ENCODE results near the gene EVX2. TPM values are rescaled to one million over a fixed set of nuclear protein-coding genes. Genes with fewer than 3 reads are reported as not detected.

Gene EVX2
- total RNA-seq, 2 donors from 2014 or later: not detected

DNA sequence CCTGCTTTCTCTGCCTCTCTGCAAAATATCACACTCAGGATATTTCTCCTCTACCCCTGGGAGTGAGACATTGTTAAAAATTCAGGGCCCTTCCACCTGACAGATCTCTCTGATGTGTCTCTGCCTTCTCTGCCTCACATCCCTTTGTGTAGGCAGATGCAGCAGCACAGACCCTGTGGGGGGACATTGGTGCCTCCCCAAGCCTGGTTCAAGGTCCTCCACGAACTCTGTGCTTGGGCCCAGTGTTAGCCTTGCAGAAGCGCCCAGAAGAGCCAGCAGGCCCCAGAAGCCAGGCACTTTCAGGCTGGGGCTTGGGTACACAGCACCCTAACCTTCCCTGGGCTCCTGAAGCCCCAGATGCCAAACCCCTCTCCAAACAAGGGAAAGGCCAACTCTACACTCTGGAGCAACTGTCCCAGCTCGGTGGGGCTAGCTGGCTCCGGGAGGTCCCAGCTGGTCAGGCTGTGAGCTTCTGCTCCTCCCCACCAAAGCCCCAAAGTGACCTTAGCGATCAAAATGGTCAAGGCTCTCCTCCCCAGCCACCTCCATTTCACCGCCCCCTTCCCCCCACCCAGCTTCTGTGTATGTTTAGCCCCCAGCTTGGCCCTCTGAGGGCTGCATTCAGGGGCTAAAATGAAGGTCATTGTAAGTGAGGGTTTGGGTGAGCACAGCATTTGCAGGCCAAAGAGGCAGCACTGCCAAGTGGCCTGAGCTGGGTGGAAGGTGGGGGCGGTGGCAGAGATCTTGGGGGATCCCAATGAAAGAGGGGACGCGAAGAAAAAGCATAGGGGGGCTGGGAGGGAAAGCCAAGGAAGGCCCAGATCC lies 41.4 kb upstream of the EVX2 start:
- H3K9me3 Mint-ChIP-seq: no peaks in the 10 kb centered on the region
- no peak overlapping the region for H3K4me3 Mint-ChIP-seq
- H3K36me3 Mint-ChIP-seq (ENCODE audit: low read depth): peaks cover 9% of the 10 kb centered on the region
- H3K27me3 Mint-ChIP-seq: peaks cover 62% of the 10 kb centered on the region
- no peak overlapping the region for H3K27ac Mint-ChIP-seq
- ATAC-seq (replicated peaks): no peak
- no peaks in the 10 kb centered on the region for H3K4me1 Mint-ChIP-seq

DNA sequence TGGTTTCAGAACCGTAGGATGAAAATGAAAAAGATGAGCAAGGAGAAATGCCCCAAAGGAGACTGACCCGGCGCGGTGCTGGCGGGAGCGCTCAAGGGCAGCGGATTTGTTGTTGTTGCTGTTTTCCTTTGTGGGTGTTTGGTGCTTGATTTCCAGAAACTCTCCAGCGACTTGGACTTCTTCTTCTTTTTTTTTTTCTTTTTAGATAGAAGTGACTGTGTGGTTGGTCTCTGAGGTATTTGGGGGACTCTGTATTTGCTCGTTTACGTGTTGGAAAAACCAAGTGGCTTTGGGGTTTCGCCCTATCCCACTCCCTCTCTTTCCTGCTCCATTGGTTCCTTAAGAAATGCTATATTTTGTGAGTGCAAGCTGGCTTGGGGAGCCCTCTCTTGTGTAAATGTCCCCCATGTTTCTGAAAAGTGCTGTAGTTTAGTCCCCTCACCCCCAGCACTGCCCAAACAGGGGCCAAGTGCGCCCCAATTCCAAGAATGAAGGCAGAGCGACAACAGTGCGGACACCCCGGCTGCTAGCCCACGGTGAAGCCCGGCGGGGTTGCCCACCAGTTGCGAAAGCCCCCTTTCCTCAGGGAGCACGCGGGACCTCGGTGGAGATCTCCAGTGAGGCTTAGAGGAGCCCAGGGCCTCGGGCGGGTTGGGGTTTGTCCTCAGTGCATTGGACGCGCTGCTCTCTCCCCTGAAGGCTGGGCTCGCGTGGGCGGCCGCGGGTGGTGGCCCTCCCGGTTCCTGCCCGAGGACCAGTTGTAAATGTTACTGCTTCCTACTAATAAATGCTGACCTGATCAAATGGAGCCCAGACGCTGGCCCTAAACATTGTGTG lies 40.6 kb upstream of the EVX2 start:
- peaks cover 15% of the 10 kb centered on the region for H3K36me3 Mint-ChIP-seq (ENCODE audit: low read depth)
- ATAC-seq (replicated peaks): no peak
- H3K4me3 Mint-ChIP-seq: peak overlapping the region; percentile 12
- no peak overlapping the region for H3K27ac Mint-ChIP-seq
- peaks cover 70% of the 10 kb centered on the region for H3K27me3 Mint-ChIP-seq
- H3K9me3 Mint-ChIP-seq: no peaks in the 10 kb centered on the region
- H3K4me1 Mint-ChIP-seq: no peaks in the 10 kb centered on the region

DNA sequence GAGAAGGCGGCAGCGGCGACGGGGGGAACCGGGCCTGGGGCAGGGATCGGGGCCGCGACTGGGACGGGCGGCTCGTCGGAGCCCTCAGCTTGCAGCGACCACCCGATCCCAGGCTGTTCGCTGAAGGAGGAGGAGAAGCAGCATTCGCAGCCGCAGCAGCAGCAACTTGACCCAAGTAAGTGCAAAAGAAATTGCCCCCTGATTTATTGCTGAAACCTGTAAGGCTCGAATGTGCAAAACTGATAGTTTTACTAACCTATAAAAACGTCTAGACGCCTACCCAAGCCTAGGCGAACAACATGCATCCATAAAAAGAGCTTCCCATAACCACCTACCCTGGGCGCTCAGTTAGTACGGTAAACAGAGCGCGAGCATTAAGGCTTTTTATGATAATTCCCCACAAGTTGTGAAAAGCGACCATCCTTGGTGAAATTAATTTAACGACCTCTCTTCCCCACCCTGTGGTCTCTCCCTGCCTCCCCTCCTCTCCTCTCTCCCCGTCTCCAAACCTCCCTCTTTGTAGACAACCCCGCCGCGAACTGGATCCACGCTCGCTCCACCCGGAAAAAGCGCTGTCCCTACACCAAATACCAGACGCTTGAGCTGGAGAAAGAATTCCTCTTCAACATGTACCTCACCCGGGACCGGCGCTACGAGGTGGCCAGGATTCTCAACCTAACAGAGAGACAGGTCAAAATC lies 39.8 kb upstream of the EVX2 start:
- peaks cover 14% of the 10 kb centered on the region for H3K36me3 Mint-ChIP-seq (ENCODE audit: low read depth)
- H3K9me3 Mint-ChIP-seq: no peaks in the 10 kb centered on the region
- ATAC-seq (replicated peaks): no peak
- H3K4me1 Mint-ChIP-seq: peaks cover 5% of the 10 kb centered on the region
- H3K27ac Mint-ChIP-seq: no peak overlapping the region
- peak overlapping the region; percentile 12 for H3K4me3 Mint-ChIP-seq
- H3K27me3 Mint-ChIP-seq: peaks cover 70% of the 10 kb centered on the region

DNA sequence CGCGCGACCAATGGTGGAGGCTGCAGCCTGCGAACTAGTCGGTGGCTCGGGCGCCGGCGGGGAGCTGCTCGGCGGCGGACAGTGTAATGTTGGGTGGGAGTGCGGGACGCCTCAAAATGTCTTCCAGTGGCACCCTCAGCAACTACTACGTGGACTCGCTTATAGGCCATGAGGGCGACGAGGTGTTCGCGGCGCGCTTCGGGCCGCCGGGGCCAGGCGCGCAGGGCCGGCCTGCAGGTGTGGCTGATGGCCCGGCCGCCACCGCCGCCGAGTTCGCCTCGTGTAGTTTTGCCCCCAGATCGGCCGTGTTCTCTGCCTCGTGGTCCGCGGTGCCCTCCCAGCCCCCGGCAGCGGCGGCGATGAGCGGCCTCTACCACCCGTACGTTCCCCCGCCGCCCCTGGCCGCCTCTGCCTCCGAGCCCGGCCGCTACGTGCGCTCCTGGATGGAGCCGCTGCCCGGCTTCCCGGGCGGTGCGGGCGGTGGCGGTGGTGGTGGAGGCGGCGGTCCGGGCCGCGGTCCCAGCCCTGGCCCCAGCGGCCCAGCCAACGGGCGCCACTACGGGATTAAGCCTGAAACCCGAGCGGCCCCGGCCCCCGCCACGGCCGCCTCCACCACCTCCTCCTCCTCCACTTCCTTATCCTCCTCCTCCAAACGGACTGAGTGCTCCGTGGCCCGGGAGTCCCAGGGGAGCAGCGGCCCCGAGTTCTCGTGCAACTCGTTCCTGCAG lies 39.1 kb upstream of the EVX2 start, which contains the start of gene HOXD9:
Gene HOXD9, plus strand, starts transcription at position 37 of the 728 bp plus-strand sequence. Its CDS starts 50 bp downstream, at position 87.
- H3K4me3 Mint-ChIP-seq: peak within 1 kb of the TSS; percentile 12
- H3K9me3 Mint-ChIP-seq: no peaks in the 10 kb centered on the region
- H3K27me3 Mint-ChIP-seq: peaks cover 70% of the 10 kb centered on the region
- H3K4me1 Mint-ChIP-seq: peaks cover 8% of the 10 kb centered on the region
- H3K27ac Mint-ChIP-seq: no peak within 1 kb of the TSS
- H3K36me3 Mint-ChIP-seq (ENCODE audit: low read depth): peaks cover 7% of the 10 kb centered on the region
- ATAC-seq (replicated peaks): no peak

DNA sequence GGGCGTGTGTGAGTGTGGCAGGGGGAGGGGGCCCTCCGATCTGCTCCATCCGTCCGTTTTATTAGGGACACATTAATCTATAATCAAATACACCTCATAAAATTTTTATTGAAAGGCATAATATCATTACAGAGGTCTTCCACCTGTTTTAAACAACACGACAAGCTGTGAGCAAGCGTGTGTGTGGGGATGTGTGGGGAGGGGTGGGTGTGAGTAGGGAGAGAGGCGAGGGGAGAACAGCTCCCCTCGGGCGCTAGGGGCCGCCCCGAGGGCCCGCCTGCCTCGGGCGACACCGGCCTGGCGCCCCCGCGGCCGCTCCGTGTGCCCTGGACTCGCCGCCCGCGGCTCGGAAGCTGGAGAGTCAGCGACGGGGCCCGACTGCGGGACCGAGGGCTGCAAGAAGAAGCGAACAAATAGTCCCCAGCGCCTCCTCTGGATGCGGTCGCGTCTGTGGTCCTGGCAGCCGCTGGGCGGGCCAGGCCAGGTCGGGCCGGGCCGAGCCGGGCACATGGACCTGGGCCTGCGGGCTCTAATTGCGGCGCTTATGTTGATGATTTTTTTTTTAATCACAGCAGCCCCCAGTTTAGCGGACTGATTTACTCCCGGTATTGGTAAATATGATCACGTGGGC lies 38.4 kb upstream of the EVX2 start:
- Mint-ChIP-seq H3K4me3 (no peak overlapping the region), H3K9me3 (no peaks in the 10 kb centered on the region), H3K36me3 (ENCODE audit: low read depth) (peaks cover 7% of the 10 kb centered on the region), H3K27ac (no peak overlapping the region), H3K27me3 (peaks cover 69% of the 10 kb centered on the region), H3K4me1 (peaks cover 8% of the 10 kb centered on the region)
- no peak for ATAC-seq (replicated peaks)

DNA sequence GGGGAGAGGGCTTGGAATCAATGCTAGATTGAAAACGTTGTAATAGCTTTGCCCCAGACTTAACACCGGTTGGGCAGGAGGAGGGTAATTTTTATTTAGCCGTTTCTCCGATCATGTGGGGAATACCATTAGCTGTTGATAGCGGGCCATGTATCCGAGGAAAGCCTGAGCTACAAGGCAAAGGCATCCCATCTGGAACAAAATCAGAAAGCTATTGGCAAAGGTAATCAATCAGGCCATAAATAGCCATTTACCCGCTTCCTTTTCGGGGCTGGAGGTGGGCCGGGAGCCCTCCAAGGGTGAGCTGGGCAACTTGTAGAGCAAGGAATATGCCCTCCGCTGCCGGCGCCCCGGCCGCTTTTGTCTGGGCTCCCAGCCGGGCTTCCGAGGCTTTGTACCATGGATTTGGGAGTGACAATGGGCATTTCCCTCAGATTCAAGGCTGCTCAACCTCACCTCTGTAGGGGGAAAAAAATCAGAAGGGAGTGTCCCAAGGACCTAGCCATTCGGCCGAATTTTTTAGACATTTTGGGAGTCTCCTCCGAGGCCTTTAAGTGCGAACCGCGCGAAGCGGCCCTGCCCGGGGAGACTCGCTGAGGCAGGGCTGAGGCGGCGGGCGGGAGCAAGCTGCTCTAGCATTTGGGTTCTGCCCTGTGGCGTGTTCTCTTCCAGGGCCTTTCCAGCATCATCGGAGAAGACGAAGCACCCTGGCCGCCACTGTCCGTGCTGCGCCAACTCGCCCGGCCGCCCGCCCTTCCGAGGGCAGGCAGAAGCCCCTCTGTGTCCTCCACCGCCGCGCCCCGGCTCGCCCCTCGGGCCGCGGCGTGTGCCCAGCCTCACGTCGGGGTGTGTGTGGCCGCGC lies 37.7 kb upstream of the EVX2 start:
- ATAC-seq (replicated peaks): no peak
- H3K9me3 Mint-ChIP-seq: no peaks in the 10 kb centered on the region
- no peak overlapping the region for H3K27ac Mint-ChIP-seq
- H3K4me3 Mint-ChIP-seq: no peak overlapping the region
- H3K27me3 Mint-ChIP-seq: peaks cover 72% of the 10 kb centered on the region
- H3K36me3 Mint-ChIP-seq (ENCODE audit: low read depth): peaks cover 7% of the 10 kb centered on the region
- peaks cover 8% of the 10 kb centered on the region for H3K4me1 Mint-ChIP-seq

DNA sequence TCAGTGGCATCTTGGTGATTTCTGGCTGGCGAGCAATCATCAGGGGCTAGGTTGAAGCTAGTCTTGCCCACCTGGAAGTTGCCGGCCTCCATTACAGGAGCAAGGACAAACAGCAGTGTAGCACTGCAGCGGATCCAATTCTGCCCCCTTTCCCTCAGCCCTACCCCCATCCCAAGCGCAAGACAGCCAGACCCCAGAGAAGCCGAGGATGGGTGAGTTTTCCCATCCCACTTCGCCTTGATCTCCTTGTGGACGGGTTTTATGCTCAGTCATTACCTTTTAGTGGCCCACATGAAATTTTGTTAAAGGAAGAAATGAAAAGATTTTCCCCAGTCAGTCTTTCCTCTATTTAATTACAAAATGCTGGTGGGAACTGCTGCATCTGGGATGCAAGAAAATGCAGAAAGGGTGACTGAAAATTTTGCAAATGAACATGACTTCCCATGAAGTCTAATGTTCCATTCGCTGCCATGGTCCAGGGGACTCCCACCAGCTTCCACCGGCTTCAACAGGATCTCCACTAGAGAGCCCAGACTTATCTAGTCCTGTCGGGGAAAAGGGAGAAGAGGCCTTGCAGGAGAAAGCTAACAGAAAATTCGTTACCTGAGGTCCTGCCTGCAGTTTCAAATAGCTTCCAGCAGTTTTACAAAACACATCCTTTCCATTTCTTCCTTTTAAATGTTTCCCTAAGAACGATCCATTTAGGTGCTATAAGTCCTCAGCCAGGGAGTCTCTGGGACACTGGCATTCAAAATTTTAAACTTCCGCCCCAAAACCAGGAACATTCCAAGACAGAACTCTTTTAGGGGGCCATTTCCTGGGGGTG lies 36.8 kb upstream of the EVX2 start:
- Mint-ChIP-seq H3K27ac (no peak overlapping the region), H3K27me3 (peaks cover 69% of the 10 kb centered on the region), H3K36me3 (ENCODE audit: low read depth) (peaks cover 7% of the 10 kb centered on the region), H3K4me3 (no peak overlapping the region), H3K9me3 (no peaks in the 10 kb centered on the region), H3K4me1 (peaks cover 8% of the 10 kb centered on the region)
- no peak for ATAC-seq (replicated peaks)

DNA sequence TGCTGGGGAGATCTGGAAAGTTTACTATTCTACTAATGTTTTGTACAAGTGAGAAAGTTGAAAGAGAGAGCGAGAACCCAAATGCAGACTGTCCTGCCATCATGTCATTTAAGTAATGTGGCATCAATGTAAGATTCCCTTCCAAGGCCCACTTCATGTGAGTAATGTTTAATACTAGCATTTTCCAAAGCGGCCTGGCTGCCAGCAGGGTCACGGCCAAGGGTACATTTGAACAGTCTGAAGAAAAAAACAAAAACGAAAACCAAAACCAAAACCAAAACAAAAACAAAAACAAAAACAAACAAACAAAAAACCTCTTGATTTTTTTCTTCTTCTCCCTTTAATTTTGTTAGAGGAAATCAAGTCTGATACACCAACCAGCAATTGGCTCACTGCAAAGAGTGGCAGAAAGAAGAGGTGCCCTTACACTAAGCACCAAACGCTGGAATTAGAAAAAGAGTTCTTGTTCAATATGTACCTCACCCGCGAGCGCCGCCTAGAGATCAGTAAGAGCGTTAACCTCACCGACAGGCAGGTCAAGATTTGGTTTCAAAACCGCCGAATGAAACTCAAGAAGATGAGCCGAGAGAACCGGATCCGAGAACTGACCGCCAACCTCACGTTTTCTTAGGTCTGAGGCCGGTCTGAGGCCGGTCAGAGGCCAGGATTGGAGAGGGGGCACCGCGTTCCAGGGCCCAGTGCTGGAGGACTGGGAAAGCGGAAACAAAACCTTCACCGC lies 35.0 kb upstream of the EVX2 start:
- Mint-ChIP-seq H3K4me1 (peaks cover 8% of the 10 kb centered on the region), H3K9me3 (no peaks in the 10 kb centered on the region), H3K36me3 (ENCODE audit: low read depth) (peaks cover 7% of the 10 kb centered on the region), H3K27ac (no peak overlapping the region), H3K4me3 (no peak overlapping the region), H3K27me3 (peaks cover 63% of the 10 kb centered on the region)
- no peak for ATAC-seq (replicated peaks)

DNA sequence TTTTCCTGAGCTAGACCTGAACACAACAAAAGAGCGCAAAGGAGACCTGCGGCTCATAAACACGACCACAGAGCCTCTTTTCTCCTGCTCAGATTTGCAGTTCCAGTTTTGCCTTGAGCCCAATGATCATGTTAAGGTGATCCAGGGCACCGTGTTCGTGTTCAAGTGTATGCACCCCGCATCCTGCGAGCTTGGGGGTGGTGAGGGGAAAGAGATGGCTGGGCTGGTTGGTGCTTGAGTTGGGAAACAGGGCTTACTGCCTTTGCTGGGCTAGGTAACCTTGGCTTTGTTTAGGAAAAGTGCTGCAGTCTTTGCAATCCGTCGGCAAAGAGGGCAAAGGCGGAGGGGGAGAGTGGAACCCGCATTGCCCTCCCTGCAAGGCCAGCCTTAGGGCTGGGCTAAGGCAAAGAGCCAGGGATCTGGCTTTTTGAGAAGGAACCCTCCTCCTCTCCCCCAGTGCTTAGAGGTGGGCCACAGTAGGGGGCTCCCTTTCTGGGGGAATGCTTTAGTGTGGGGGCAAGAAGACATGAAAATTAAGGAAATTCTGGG lies 34.1 kb upstream of the EVX2 start:
- no peak for ATAC-seq (replicated peaks)
- Mint-ChIP-seq H3K27me3 (peaks cover 66% of the 10 kb centered on the region), H3K9me3 (peaks cover 4% of the 10 kb centered on the region), H3K4me1 (peaks cover 8% of the 10 kb centered on the region), H3K27ac (no peak overlapping the region), H3K4me3 (no peak overlapping the region), H3K36me3 (ENCODE audit: low read depth) (peaks cover 7% of the 10 kb centered on the region)

DNA sequence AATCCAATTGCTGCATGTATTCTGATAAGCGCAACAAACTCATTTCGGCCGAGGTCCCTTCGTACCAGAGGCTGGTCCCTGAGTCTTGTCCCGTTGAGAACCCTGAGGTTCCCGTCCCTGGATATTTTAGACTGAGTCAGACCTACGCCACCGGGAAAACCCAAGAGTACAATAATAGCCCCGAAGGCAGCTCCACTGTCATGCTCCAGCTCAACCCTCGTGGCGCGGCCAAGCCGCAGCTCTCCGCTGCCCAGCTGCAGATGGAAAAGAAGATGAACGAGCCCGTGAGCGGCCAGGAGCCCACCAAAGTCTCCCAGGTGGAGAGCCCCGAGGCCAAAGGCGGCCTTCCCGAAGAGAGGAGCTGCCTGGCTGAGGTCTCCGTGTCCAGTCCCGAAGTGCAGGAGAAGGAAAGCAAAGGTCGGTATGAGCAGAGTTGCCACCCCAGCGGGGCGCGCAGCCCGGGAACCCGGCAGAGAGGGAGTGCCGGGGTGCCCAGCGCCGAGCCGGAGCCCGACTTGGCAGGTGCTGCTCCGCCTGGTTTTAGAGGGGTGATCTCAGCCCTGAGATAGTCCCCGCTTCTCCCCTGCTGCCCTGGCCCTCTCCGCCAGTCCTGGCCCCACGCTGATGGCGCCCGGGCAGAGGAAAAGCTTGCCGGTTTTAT lies 33.5 kb upstream of the EVX2 start:
- H3K4me3 Mint-ChIP-seq: no peak overlapping the region
- H3K27me3 Mint-ChIP-seq: peaks cover 70% of the 10 kb centered on the region
- peaks cover 7% of the 10 kb centered on the region for H3K36me3 Mint-ChIP-seq (ENCODE audit: low read depth)
- peaks cover 8% of the 10 kb centered on the region for H3K4me1 Mint-ChIP-seq
- no peak overlapping the region for H3K27ac Mint-ChIP-seq
- ATAC-seq (replicated peaks): no peak
- H3K9me3 Mint-ChIP-seq: peaks cover 4% of the 10 kb centered on the region
